IPS-20b (cell line): ENCODE results near the gene RSPO3.
"Not testable (repeated sequence)": the region's sequence is repeated elsewhere in the genome, so short reads cannot be mapped to it uniquely, and the experiment has no call there.

Source experiments
- H3K27ac ChIP-seq: one replicate; pipeline ENCODE4 v1.5.1; 2013; ENCODE audit warnings: low read length
- H3K27me3 ChIP-seq: 2 replicates; pipeline ENCODE4 v1.6.1; 2013; ENCODE audit warnings: mild to moderate bottlenecking, low read length, inconsistent platforms; ENCODE audit not compliant: insufficient read depth
- H3K36me3 ChIP-seq: 2 replicates; pipeline ENCODE4 v1.6.1; 2013; ENCODE audit warnings: low read depth, mild to moderate bottlenecking, inconsistent platforms, low read length, moderate library complexity; ENCODE audit not compliant: insufficient read depth
- H3K4me1 ChIP-seq: 2 replicates; pipeline ENCODE4 v1.6.1; 2013; ENCODE audit warnings: mild to moderate bottlenecking, control low read depth, inconsistent platforms, low read length, moderate library complexity; ENCODE audit not compliant: insufficient read depth
- H3K4me3 ChIP-seq: 2 replicates; pipeline ENCODE4 v1.5.1; 2013; ENCODE audit warnings: mild to moderate bottlenecking, low read length, inconsistent platforms
- H3K9ac ChIP-seq: 2 replicates; pipeline ENCODE4 v1.6.1; 2013; ENCODE audit warnings: low read depth, mild to moderate bottlenecking, inconsistent platforms, low read length, moderate library complexity
- H3K9me3 ChIP-seq: 2 replicates; pipeline ENCODE4 v1.6.1; 2013; ENCODE audit warnings: mild to moderate bottlenecking, low read depth, low read length, inconsistent platforms; ENCODE audit not compliant: insufficient read depth

Gene RSPO3

GRCh38 chr6:127090051-127090450 lies 28.4 kb upstream of the RSPO3 start:
- no peaks in the 10 kb centered on the region for H3K9me3 ChIP-seq
- H3K27me3 ChIP-seq: no peaks in the 10 kb centered on the region
- no peak overlapping the region for H3K9ac ChIP-seq
- H3K36me3 ChIP-seq: no peaks in the 10 kb centered on the region
- H3K4me1 ChIP-seq: peaks cover 8% of the 10 kb centered on the region
- H3K27ac ChIP-seq: no peak overlapping the region
- H3K4me3 ChIP-seq: no peak overlapping the region

- Histone ChIP-seq H3K4me3 (no peak overlapping the region), H3K9me3 (no peaks in the 10 kb centered on the region), H3K27ac (no peak overlapping the region), H3K4me1 (peaks cover 8% of the 10 kb centered on the region), H3K27me3 (no peaks in the 10 kb centered on the region), H3K9ac (no peak overlapping the region), H3K36me3 (no peaks in the 10 kb centered on the region)
These were observed 26.0 kb upstream of the RSPO3 start for GRCh38 chr6:127092466-127092865.

- H3K9ac ChIP-seq: no peak overlapping the region
- H3K27ac ChIP-seq: no peak overlapping the region
- no peaks in the 10 kb centered on the region for H3K9me3 ChIP-seq
- H3K36me3 ChIP-seq: no peaks in the 10 kb centered on the region
- peaks cover 5% of the 10 kb centered on the region for H3K4me1 ChIP-seq
- H3K27me3 ChIP-seq: no peaks in the 10 kb centered on the region
- H3K4me3 ChIP-seq: no peak overlapping the region
These were observed 23.7 kb upstream of the RSPO3 start for GRCh38 chr6:127094791-127095190.

- Histone ChIP-seq H3K9ac (no peak overlapping the region), H3K27ac (no peak overlapping the region), H3K4me3 (no peak overlapping the region), H3K4me1 (no peaks in the 10 kb centered on the region), H3K27me3 (no peaks in the 10 kb centered on the region), H3K36me3 (no peaks in the 10 kb centered on the region), H3K9me3 (no peaks in the 10 kb centered on the region)
These were observed 22.3 kb upstream of the RSPO3 start for GRCh38 chr6:127096167-127096566.

- not testable (repeated sequence) for H3K9ac ChIP-seq, H3K4me3 ChIP-seq, H3K9me3 ChIP-seq, H3K36me3 ChIP-seq, H3K27ac ChIP-seq, H3K27me3 ChIP-seq, H3K4me1 ChIP-seq
These were observed 21.0 kb upstream of the RSPO3 start for GRCh38 chr6:127097442-127097841.

- no peaks in the 10 kb centered on the region for H3K9me3 ChIP-seq
- no peaks in the 10 kb centered on the region for H3K27me3 ChIP-seq
- no peak overlapping the region for H3K4me3 ChIP-seq
- H3K27ac ChIP-seq: no peak overlapping the region
- no peaks in the 10 kb centered on the region for H3K36me3 ChIP-seq
- H3K4me1 ChIP-seq: no peaks in the 10 kb centered on the region
- no peak overlapping the region for H3K9ac ChIP-seq
These were observed 17.8 kb upstream of the RSPO3 start for GRCh38 chr6:127100510-127101140.

- H3K4me1 ChIP-seq: no peaks in the 10 kb centered on the region
- no peak overlapping the region for H3K9ac ChIP-seq
- H3K27ac ChIP-seq: no peak overlapping the region
These were observed 16.2 kb upstream of the RSPO3 start for GRCh38 chr6:127102299-127102698.

GRCh38 chr6:127102859-127103258 lies 15.6 kb upstream of the RSPO3 start:
- Histone ChIP-seq H3K4me3 (no peak overlapping the region), H3K36me3 (no peaks in the 10 kb centered on the region), H3K9ac (no peak overlapping the region), H3K9me3 (no peaks in the 10 kb centered on the region), H3K27me3 (no peaks in the 10 kb centered on the region), H3K4me1 (no peaks in the 10 kb centered on the region), H3K27ac (no peak overlapping the region)

More at GRCh38 chr6:127102299-127102698, 16.2 kb upstream of the RSPO3 start:
- Histone ChIP-seq H3K9me3 (no peaks in the 10 kb centered on the region), H3K4me3 (no peak overlapping the region), H3K36me3 (no peaks in the 10 kb centered on the region), H3K27me3 (no peaks in the 10 kb centered on the region)

GRCh38 chr6:127103482-127103881 lies 15.0 kb upstream of the RSPO3 start:
- Histone ChIP-seq H3K27ac (no peak overlapping the region), H3K4me3 (no peak overlapping the region)

GRCh38 chr6:127107916-127108315 lies 10.6 kb upstream of the RSPO3 start:
- Histone ChIP-seq H3K9ac (no peak overlapping the region), H3K36me3 (no peaks in the 10 kb centered on the region), H3K4me3 (no peak overlapping the region), H3K9me3 (no peaks in the 10 kb centered on the region), H3K27me3 (no peaks in the 10 kb centered on the region), H3K4me1 (no peaks in the 10 kb centered on the region), H3K27ac (no peak overlapping the region)

More at GRCh38 chr6:127103482-127103881, 15.0 kb upstream of the RSPO3 start:
- Histone ChIP-seq H3K36me3 (no peaks in the 10 kb centered on the region), H3K9ac (no peak overlapping the region), H3K9me3 (no peaks in the 10 kb centered on the region), H3K27me3 (no peaks in the 10 kb centered on the region), H3K4me1 (no peaks in the 10 kb centered on the region)

GRCh38 chr6:127110712-127111111 lies 7.8 kb upstream of the RSPO3 start:
- Histone ChIP-seq H3K27ac (no peak overlapping the region), H3K36me3 (no peaks in the 10 kb centered on the region), H3K4me3 (no peak overlapping the region), H3K9me3 (no peaks in the 10 kb centered on the region), H3K9ac (no peak overlapping the region), H3K4me1 (no peaks in the 10 kb centered on the region), H3K27me3 (peaks cover 10% of the 10 kb centered on the region)

GRCh38 chr6:127111526-127111925 lies 6.9 kb upstream of the RSPO3 start:
- H3K9ac ChIP-seq: no peak overlapping the region
- peaks cover 18% of the 10 kb centered on the region for H3K27me3 ChIP-seq
- no peaks in the 10 kb centered on the region for H3K36me3 ChIP-seq
- no peak overlapping the region for H3K4me3 ChIP-seq
- H3K4me1 ChIP-seq: no peaks in the 10 kb centered on the region
- H3K9me3 ChIP-seq: no peaks in the 10 kb centered on the region
- H3K27ac ChIP-seq: no peak overlapping the region
